ENCODE measurements around the gene EXPH5.

EXPH5 gene

DNA sequence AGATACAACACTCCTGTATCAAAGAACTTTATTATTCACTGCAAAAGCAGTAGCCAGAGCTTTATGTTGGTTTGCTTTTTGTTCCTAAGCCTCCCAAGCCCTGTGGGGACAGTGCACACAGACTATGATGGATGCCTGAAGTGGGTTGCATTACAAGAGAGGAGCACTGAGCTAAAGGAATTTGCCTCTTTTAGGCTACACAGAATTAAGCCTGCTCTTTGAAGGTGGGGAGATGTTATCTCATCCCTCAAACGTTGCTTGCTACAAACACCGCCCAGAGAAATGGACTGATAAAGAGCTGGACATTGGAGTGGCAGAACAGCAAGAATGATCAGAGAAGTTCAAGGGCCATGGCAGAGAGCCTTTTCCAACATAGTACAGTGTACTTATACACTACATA lies 92.8 kb downstream of the EXPH5 start:
- ATAC-seq = no peak
- TF ChIP-seq, protein P1, sequence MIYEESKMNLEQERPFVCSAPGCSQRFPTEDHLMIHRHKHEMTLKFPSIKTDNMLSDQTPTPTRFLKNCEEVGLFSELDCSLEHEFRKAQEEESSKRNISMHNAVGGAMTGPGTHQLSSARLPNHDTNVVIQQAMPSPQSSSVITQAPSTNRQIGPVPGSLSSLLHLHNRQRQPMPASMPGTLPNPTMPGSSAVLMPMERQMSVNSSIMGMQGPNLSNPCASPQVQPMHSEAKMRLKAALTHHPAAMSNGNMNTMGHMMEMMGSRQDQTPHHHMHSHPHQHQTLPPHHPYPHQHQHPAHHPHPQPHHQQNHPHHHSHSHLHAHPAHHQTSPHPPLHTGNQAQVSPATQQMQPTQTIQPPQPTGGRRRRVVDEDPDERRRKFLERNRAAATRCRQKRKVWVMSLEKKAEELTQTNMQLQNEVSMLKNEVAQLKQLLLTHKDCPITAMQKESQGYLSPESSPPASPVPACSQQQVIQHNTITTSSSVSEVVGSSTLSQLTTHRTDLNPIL (CRISPR knock-in tag; IDR thresholded peaks at IDR 0.05; ENCODE audit: low read depth) = no peak
- TF ChIP-seq ZFP30 (CRISPR knock-in tag; IDR thresholded peaks at IDR 0.05) = no peak
- TF ChIP-seq ARNTL (CRISPR knock-in tag; IDR thresholded peaks at IDR 0.05; ENCODE audit: borderline replicate concordance, low read depth) = no peak
- no peak for TF ChIP-seq SNAI2 (CRISPR knock-in tag; IDR thresholded peaks at IDR 0.05)

DNA sequence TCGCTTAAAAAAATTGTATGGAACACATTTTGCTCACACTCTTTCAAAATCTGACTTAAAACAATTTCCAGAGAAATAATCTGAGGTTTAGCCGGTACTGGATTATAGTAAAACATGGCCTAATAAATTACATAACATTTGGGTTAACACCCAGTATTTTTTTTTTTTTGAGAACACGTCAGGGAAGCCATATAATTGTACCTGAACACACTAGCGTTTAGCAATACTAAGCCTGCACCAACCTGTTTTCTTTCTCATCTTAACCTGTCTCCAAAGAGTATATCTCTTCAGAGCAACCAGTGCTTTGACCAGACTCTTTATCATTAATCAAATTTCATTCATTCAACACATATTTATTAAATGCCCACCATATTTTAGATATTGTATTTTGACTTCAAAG lies 93.4 kb downstream of the EXPH5 start:
- TF ChIP-seq, protein P1 (CRISPR knock-in tag; IDR thresholded peaks at IDR 0.05; ENCODE audit: low read depth) = no peak
- no peak for TF ChIP-seq OSR1 (CRISPR knock-in tag; IDR thresholded peaks at IDR 0.05)
- TF ChIP-seq PPARA (CRISPR knock-in tag; IDR thresholded peaks at IDR 0.05; ENCODE audit: borderline replicate concordance) = no peak
- TF ChIP-seq, protein P2, sequence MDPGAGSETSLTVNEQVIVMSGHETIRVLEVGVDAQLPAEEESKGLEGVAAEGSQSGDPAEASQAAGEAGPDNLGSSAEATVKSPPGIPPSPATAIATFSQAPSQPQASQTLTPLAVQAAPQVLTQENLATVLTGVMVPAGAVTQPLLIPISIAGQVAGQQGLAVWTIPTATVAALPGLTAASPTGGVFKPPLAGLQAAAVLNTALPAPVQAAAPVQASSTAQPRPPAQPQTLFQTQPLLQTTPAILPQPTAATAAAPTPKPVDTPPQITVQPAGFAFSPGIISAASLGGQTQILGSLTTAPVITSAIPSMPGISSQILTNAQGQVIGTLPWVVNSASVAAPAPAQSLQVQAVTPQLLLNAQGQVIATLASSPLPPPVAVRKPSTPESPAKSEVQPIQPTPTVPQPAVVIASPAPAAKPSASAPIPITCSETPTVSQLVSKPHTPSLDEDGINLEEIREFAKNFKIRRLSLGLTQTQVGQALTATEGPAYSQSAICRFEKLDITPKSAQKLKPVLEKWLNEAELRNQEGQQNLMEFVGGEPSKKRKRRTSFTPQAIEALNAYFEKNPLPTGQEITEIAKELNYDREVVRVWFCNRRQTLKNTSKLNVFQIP (CRISPR knock-in tag; IDR thresholded peaks at IDR 0.05; ENCODE audit: borderline replicate concordance, low read depth) = no peak
- no peak for TF ChIP-seq RARB (CRISPR knock-in tag; IDR thresholded peaks at IDR 0.05)
- TF ChIP-seq ZNF565 (CRISPR knock-in tag; conservative IDR thresholded peaks at IDR 0.05; ENCODE audit: low read depth) = no peak
- ATAC-seq = no peak

DNA sequence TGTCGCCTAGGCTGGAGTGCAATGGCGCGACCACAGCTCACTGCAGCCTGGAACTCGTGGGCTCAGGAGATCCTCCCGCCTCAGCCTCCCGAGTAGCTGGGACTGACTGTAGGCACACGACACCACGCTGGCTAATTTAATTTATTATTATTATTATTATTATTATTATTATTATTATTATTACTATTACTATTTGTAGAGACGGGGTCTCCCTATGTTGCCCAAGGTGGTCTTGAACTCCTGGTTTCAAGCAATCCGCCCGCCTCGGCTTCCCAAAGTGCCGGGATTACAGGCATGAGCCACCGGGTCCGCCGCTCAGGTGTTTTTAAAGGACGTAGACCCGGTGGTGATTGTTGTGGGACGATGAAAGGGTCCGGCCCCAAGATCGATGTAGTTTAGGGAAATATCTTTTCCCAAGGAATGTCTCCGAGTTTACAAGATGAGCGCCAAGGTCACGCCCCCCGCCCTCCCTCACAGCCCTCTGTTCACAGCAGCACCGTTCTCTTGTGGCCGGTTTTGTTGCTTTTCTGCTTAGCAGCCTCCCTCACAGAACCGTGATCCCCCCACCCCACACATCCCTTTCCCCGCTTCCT lies 94.7 kb downstream of the EXPH5 start:
- ATAC-seq = no peak
- TF ChIP-seq, protein P3, sequence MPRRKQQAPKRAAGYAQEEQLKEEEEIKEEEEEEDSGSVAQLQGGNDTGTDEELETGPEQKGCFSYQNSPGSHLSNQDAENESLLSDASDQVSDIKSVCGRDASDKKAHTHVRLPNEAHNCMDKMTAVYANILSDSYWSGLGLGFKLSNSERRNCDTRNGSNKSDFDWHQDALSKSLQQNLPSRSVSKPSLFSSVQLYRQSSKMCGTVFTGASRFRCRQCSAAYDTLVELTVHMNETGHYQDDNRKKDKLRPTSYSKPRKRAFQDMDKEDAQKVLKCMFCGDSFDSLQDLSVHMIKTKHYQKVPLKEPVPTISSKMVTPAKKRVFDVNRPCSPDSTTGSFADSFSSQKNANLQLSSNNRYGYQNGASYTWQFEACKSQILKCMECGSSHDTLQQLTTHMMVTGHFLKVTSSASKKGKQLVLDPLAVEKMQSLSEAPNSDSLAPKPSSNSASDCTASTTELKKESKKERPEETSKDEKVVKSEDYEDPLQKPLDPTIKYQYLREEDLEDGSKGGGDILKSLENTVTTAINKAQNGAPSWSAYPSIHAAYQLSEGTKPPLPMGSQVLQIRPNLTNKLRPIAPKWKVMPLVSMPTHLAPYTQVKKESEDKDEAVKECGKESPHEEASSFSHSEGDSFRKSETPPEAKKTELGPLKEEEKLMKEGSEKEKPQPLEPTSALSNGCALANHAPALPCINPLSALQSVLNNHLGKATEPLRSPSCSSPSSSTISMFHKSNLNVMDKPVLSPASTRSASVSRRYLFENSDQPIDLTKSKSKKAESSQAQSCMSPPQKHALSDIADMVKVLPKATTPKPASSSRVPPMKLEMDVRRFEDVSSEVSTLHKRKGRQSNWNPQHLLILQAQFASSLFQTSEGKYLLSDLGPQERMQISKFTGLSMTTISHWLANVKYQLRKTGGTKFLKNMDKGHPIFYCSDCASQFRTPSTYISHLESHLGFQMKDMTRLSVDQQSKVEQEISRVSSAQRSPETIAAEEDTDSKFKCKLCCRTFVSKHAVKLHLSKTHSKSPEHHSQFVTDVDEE (CRISPR knock-in tag; IDR thresholded peaks at IDR 0.05) = 0 out of 2 replicates have a peak, but pooled peaks have one; percentile 11
- TF ChIP-seq ESRRG (CRISPR knock-in tag; IDR thresholded peaks at IDR 0.05) = no peak

DNA sequence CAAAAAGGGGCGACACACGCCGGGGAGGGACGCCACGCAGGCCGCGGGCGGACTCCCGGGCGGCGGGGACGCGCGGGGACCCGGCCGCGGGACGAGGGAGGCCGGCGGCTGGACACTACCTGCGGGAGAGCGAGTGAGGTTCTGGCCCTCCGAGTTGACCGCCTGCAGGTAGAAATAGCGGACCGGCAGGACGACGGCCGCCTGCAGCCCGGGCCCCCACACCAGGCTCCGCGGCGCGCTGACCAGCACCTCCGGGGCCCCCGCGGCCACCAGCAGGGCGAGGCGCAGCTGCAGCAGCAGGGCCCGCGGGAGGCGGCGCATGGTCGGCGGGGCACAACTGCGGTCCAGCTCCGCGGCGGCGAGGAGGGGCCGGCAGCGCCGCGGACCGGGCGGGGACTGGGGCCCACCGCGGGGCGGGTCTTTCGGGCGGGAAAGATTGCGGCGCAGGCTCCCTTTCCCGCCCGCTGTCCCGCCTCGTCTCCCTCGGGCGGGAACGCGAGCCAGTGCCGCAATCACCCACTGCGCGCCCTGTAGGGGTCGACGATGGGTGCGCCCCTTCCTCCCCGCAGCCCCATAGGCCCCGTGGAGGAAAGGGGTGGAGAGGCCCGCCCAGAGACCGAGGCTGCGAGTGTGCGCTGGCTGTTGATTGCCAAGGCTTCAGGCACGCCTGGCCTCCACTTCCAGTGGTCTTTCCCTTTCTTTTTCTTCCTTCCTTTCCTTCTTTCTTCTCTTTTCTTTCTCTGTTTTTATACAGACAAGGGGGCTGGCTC lies 95.3 kb downstream of the EXPH5 start, which contains the start of gene POGLUT3:
TSS of gene POGLUT3 (minus strand) at position 339 of the 770 bp plus-strand sequence. CDS start at position 321, 18 bp downstream.
- ATAC-seq = peak; percentile 73
- TF ChIP-seq, protein P3 (CRISPR knock-in tag; IDR thresholded peaks at IDR 0.05) = 0 out of 2 replicates have a peak, but pooled peaks have one; percentile 17
- TF ChIP-seq, protein P1 (CRISPR knock-in tag; IDR thresholded peaks at IDR 0.05; ENCODE audit: low read depth) = no peak
